ENCODE data around the gene SNX11. TPM values are rescaled to one million over a fixed set of nuclear protein-coding genes. Genes with fewer than 3 reads are reported as not detected.

SNX11 gene
- total RNA-seq, 1 experiment from 2014 or later, result 26.8 TPM

DNA sequence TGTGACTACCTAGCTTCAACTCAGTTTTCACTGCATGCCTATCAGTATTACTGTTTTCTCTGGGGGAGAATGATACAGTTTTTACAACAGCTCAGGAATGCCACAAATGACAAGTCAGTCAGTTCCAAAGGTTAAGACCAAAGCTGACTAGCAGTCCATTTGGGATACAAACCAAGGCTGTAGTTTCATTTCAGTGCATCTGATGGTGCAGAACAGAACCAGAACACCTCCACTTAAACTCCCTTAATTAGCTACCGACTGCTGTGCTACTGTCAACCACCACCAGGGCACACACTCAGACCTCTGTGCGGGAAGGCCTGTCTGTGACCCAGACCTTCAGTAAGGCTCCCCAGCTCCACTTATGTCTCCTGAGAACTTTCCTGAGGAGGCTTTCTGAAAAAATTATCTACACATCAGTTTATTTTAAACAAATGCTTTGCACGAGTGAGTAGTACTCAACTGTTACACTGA lies 39.0 kb upstream of the SNX11 start:
- ATAC-seq (peak; percentile 88), DNase-seq (ENCODE audit: low read depth, low spot score) (no peak)
- Histone ChIP-seq H3K4me1 (ENCODE audit: control insufficient read depth in 1 of 2, insufficient read depth in 2 of 2, low read length in 2 of 2) (no peaks in the 10 kb centered on the region), H2AFZ (ENCODE audit: low read depth, low read length, poor library complexity, severe bottlenecking) (no peak overlapping the region), H3K36me3 (ENCODE audit: control insufficient read depth in 1 of 2, insufficient read depth in 2 of 2, low read length in 2 of 2) (peaks cover 35 to 41% of the 10 kb centered on the region in 2 experiments), H3K27me3 (ENCODE audit: insufficient read depth, low read length) (no peaks in the 10 kb centered on the region), H3K4me3 (replicated peaks in 1 of 2; ENCODE audit: low read depth in 1 of 2, low read length in 2 of 2) (no peak overlapping the region), H3K9ac (ENCODE audit: low read length) (no peak overlapping the region), H3K9me3 (ENCODE audit: control insufficient read depth in 1 of 2, insufficient read depth in 1 of 2, low read depth in 1 of 2, low read length in 2 of 2) (no peaks in the 10 kb centered on the region), H4K20me1 (ENCODE audit: insufficient read depth) (no peaks in the 10 kb centered on the region; the same call in 1 of the 2 replicates), H3K4me2 (ENCODE audit: low read length) (no peak overlapping the region), H3K27ac (ENCODE audit: low read depth, low read length) (no peak overlapping the region), H3K9me2 (ENCODE audit: insufficient read depth) (no peaks in the 10 kb centered on the region), H3K79me2 (ENCODE audit: insufficient read depth, low read length) (peaks cover 5% of the 10 kb centered on the region; the same call in 1 of the 2 replicates)
- TF ChIP-seq EZH2phosphoT487 (IDR thresholded peaks at IDR 0.05; ENCODE audit: borderline replicate concordance) (no peak), YY1 (IDR thresholded peaks at IDR 0.05; ENCODE audit: extremely low read depth, insufficient replicate concordance, low read depth, low read length) (no peak), POLR2A (IDR thresholded peaks at IDR 0.05; ENCODE audit: borderline replicate concordance, extremely low read depth, insufficient read depth, insufficient read length) (no peak), SRF (IDR thresholded peaks at IDR 0.05; ENCODE audit: low read depth) (no peak), POLR2AphosphoS5 (IDR thresholded peaks at IDR 0.05; ENCODE audit: low read depth, low read length) (no peak), CTCF (IDR thresholded peaks at IDR 0.05 in 2 of 3, conservative IDR thresholded peaks at IDR 0.05 in 1 of 3; ENCODE audit: borderline replicate concordance in 1 of 3, insufficient read depth in 1 of 3, low read depth in 2 of 3, low read length in 2 of 3) (peak in 2 of 3 experiments; percentile 64 to 66; a peak in 4 of 6 replicates), CEBPB (IDR thresholded peaks at IDR 0.05; ENCODE audit: low read depth) (no peak), EZH2 (IDR thresholded peaks at IDR 0.05) (no peak), ZNF274 (IDR thresholded peaks at IDR 0.05; ENCODE audit: low read depth, low read length) (no peak), MAX (IDR thresholded peaks at IDR 0.05) (no peak), FOSL1 (IDR thresholded peaks at IDR 0.05; ENCODE audit: low read depth) (no peak), RAD21 (IDR thresholded peaks at IDR 0.05; ENCODE audit: low read depth) (peak; percentile 27; the same call in 1 of the 2 replicates)
- TF ChIP-seq, protein P1, sequence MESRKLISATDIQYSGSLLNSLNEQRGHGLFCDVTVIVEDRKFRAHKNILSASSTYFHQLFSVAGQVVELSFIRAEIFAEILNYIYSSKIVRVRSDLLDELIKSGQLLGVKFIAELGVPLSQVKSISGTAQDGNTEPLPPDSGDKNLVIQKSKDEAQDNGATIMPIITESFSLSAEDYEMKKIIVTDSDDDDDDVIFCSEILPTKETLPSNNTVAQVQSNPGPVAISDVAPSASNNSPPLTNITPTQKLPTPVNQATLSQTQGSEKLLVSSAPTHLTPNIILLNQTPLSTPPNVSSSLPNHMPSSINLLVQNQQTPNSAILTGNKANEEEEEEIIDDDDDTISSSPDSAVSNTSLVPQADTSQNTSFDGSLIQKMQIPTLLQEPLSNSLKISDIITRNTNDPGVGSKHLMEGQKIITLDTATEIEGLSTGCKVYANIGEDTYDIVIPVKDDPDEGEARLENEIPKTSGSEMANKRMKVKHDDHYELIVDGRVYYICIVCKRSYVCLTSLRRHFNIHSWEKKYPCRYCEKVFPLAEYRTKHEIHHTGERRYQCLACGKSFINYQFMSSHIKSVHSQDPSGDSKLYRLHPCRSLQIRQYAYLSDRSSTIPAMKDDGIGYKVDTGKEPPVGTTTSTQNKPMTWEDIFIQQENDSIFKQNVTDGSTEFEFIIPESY (IDR thresholded peaks at IDR 0.05; ENCODE audit: extremely low read depth, insufficient replicate concordance, low read length), result no peak
- no TSS peak for BruUV-seq (replicated peaks)
- ChIA-PET POLR2A (interaction anchor here (1.0 to 13.2 kb wide), 2 partner anchors 19 to 42 kb away, joined by 3 to 114 read pairs; partner anchors contain the start of gene NFE2L1), CTCF (interaction anchor here (0.9 to 3.1 kb wide), 15 partner anchors 8 to 284 kb away, joined by 3 to 32 read pairs (median 4); partner anchors contain the start of gene NFE2L1), RAD21 (ENCODE audit: low non-redundant PET in 1 of 2, low total read pairs in 2 of 2, uncharacterized antibody in 2 of 2, unreplicated experiment in 2 of 2) (no interaction called here)
- intact Hi-C loops (cut with micrococcal nuclease), result no loop called here
